T-cell (primary cell): ENCODE measurements around the gene DROSHA. TPM values are rescaled to one million over a fixed set of nuclear protein-coding genes. Genes with fewer than 3 reads are reported as not detected.

Experiments used
- ATAC-seq, 4 experiments: fragments of 200-7000 bp in 3 of 4; fragments of 150-1000 bp in 1 of 4; cut with Tn5 transposase; replicated peaks in 1 of 4; 1 replicate in 3 of 4; 2 replicates in 1 of 4; pipeline ENCODE4 v1.10.0; 2021; ENCODE audit warnings: moderate library complexity in 3 of 4, mild to moderate bottlenecking in 2 of 4, moderate number of reproducible peaks in 1 of 4
- CTCF ChIA-PET, 2 donors: fragments of 300-600 bp; sonication (Branson Sonifier 250); formaldehyde crosslinking; loops; one replicate each; lab custom pipeline; 2022; ENCODE audit warnings: antibody characterized with exemption in 2 of 2; lab: Charles Lee
- POLR2A ChIA-PET, 2 donors: fragments of 300-600 bp; sonication (Branson Sonifier 250); formaldehyde crosslinking; loops; one replicate each; lab custom pipeline; 2022; ENCODE audit warnings: antibody characterized with exemption in 2 of 2; lab: Charles Lee
- DNase-seq, 35 experiments: peaks; one replicate each; pipeline versions ENCODE4 v3.0.0 to v3.0.0-alpha.2; 2013 to 2023
- H3K27ac ChIP-seq: one replicate; pipeline ENCODE4 v1.5.1; 2013; ENCODE audit warnings: low read length
- H3K27me3 ChIP-seq, 2 experiments: replicated peaks in 1 of 2; 1 replicate in 1 of 2; 2 replicates in 1 of 2; pipeline versions ENCODE4 v1.6.1 to v1.7.0; 2013; ENCODE audit warnings: low read length in 1 of 2, mixed read lengths in 1 of 2; ENCODE audit not compliant: control insufficient read depth in 2 of 2, insufficient read depth in 2 of 2; ENCODE audit errors: extremely low read depth in 1 of 2
- H3K36me3 ChIP-seq, 2 donors: 1 replicate in 1 of 2; 2 replicates in 1 of 2; pipeline versions ENCODE4 v1.6.1 to v1.7.0; 2013; ENCODE audit warnings: low read length in 1 of 2; ENCODE audit not compliant: control insufficient read depth in 2 of 2, insufficient read depth in 1 of 2; ENCODE audit errors: extremely low read depth in 1 of 2
- H3K4me1 ChIP-seq, 2 experiments: 1 replicate in 1 of 2; 2 replicates in 1 of 2; pipeline versions ENCODE4 v1.6.1 to v1.7.0; 2013; ENCODE audit warnings: low read length in 2 of 2, mixed read lengths in 1 of 2; ENCODE audit not compliant: insufficient read depth in 2 of 2, control insufficient read depth in 1 of 2; ENCODE audit errors: extremely low read depth in 1 of 2
- H3K4me3 ChIP-seq, 2 donors: 1 replicate in 1 of 2; 2 replicates in 1 of 2; pipeline versions ENCODE4 v1.5.1 to v1.7.0; 2013; ENCODE audit warnings: mild to moderate bottlenecking in 2 of 2, low read length in 1 of 2, moderate library complexity in 1 of 2; ENCODE audit not compliant: control insufficient read depth in 1 of 2; ENCODE audit errors: extremely low read depth in 1 of 2
- H3K9me3 ChIP-seq: 2 replicates; pipeline ENCODE4 v1.7.0; 2013
- H3K27ac Mint-ChIP-seq, 2 donors: one replicate each; pipeline ENCODE4 v1.8.0; 2020 to 2021; ENCODE audit warnings: mild to moderate bottlenecking in 2 of 2, mixed read lengths in 2 of 2
- H3K27me3 Mint-ChIP-seq, 2 donors: one replicate each; pipeline ENCODE4 v1.8.0; 2021 to 2022; ENCODE audit warnings: mixed read lengths in 2 of 2
- H3K36me3 Mint-ChIP-seq: one replicate; pipeline ENCODE4 v1.8.0; 2021; ENCODE audit warnings: mixed read lengths
- H3K4me1 Mint-ChIP-seq, 3 donors: one replicate each; pipeline ENCODE4 v1.8.0; 2020 to 2022; ENCODE audit warnings: mixed read lengths in 3 of 3, mild to moderate bottlenecking in 1 of 3
- H3K4me3 Mint-ChIP-seq, 3 donors: one replicate each; pipeline ENCODE4 v1.8.0; 2020 to 2022; ENCODE audit warnings: mild to moderate bottlenecking in 3 of 3, mixed read lengths in 3 of 3, moderate library complexity in 3 of 3
- H3K9me3 Mint-ChIP-seq, 3 donors: one replicate each; pipeline ENCODE4 v1.8.0; 2020 to 2022; ENCODE audit warnings: mixed read lengths in 3 of 3
- WGBS: methylation state at CpG from one replicate; pipeline ENCODE4 v1.1.5; 2013; ENCODE audit warnings: missing lambda C conversion rate; ENCODE audit not compliant: insufficient coverage; 5-methylcytosine and 5-hydroxymethylcytosine counted together
- total RNA-seq, 35 experiments: library from RNA in 6 of 35; stranded (reverse) in 6 of 35; fragments of 120-200 nt in 1 of 35; gene quantifications; one replicate each; pipeline versions ENCODE4 v1.2.1 to v1.2.4 and lab custom pipeline; 2013 to 2026

The DROSHA gene
- total RNA-seq, 5 donors from 2014 or later (not counting 1 experiment from before 2014, with no cell fraction given), result 42.2 to 82.1 (median 69.6) TPM

DNA sequence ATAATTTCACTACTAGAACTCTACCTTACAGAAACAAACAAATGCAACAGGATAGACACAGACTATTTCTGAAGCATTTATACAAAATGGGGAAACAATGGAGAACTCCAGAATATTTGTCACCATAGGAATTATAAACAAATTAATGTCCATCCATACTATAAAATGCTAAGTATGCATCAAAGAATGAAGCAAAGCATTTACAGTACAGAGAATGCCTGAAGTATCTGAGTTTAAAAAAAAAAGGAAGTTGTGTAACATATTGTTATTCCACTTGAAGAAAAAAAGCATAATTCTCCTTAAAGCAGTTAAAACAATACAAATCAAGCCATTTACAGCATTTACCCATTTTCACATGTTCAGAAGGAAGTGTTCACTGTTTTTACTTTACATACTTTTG lies 53.0 kb downstream of the DROSHA start:
- no peaks in the 10 kb centered on the region for H3K27me3 Mint-ChIP-seq
- no peaks in the 10 kb centered on the region for H3K9me3 ChIP-seq
- H3K4me1 ChIP-seq, result no peaks in the 10 kb centered on the region
- no peak overlapping the region for H3K4me3 ChIP-seq
- ChIA-PET POLR2A (no interaction called here), CTCF (no interaction called here)
- no peak overlapping the region for H3K4me3 Mint-ChIP-seq
- no peaks in the 10 kb centered on the region for H3K9me3 Mint-ChIP-seq
- no peak for DNase-seq
- H3K36me3 ChIP-seq, result peaks cover 6 to 26% of the 10 kb centered on the region in 2 donors
- H3K27me3 ChIP-seq, result no peaks in the 10 kb centered on the region
- H3K4me1 Mint-ChIP-seq, result no peaks in the 10 kb centered on the region
- ATAC-seq, result no peak
- no peak overlapping the region for H3K27ac Mint-ChIP-seq
- no peak overlapping the region for H3K27ac ChIP-seq
- H3K36me3 Mint-ChIP-seq, result peaks cover 62% of the 10 kb centered on the region

DNA sequence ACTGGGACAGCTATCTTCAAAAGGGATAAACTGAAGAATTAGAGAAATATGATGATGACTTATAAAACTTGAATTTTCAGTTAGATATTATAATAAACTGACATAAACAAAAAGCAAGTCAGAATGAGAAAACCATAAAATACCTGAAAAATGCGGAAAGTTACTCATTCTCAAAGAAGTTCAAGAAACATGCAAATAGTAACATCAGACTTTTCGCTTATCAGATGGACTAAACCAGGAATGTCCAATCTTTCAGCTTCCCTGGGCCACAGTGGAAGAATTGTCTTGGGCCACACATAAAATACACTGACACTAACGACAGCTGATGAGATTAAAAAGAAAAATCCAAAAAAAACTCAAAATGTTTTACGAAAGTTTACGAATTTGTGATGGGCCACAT lies 53.9 kb downstream of the DROSHA start:
- CTCF ChIA-PET, result no interaction called here
- H3K36me3 Mint-ChIP-seq, result peaks cover 61% of the 10 kb centered on the region

GRCh38 chr5:31477516-31477915 lies 54.4 kb downstream of the DROSHA start:
- ChIA-PET POLR2A (no interaction called here), CTCF (no interaction called here)
- H3K9me3 Mint-ChIP-seq, result no peaks in the 10 kb centered on the region
- no CpG with 5 or more reads among the region's 2 CpGs for WGBS
- H3K27me3 Mint-ChIP-seq, result no peaks in the 10 kb centered on the region
- H3K27ac Mint-ChIP-seq, result no peak overlapping the region
- no peaks in the 10 kb centered on the region for H3K27me3 ChIP-seq
- H3K4me3 ChIP-seq, result no peak overlapping the region
- no peak overlapping the region for H3K27ac ChIP-seq
- H3K4me1 ChIP-seq, result no peaks in the 10 kb centered on the region
- DNase-seq, result no peak
- H3K36me3 Mint-ChIP-seq, result peaks cover 65% of the 10 kb centered on the region
- no peak for ATAC-seq
- H3K4me3 Mint-ChIP-seq, result no peak overlapping the region
- no peaks in the 10 kb centered on the region for H3K4me1 Mint-ChIP-seq
- peaks cover 6 to 21% of the 10 kb centered on the region in 2 donors for H3K36me3 ChIP-seq
- no peaks in the 10 kb centered on the region for H3K9me3 ChIP-seq

More for the DNA sequence above, 53.9 kb downstream of the DROSHA start:
- Histone ChIP-seq H3K27me3 (no peaks in the 10 kb centered on the region), H3K4me1 (no peaks in the 10 kb centered on the region), H3K36me3 (peaks cover 6 to 22% of the 10 kb centered on the region in 2 donors), H3K4me3 (no peak overlapping the region), H3K9me3 (no peaks in the 10 kb centered on the region), H3K27ac (no peak overlapping the region)
- Mint-ChIP-seq H3K27me3 (no peaks in the 10 kb centered on the region), H3K4me3 (no peak overlapping the region), H3K4me1 (no peaks in the 10 kb centered on the region), H3K9me3 (no peaks in the 10 kb centered on the region), H3K27ac (no peak overlapping the region)
- WGBS, result 96% methylated on average over 4 of the region's 5 CpGs
- no peak for ATAC-seq
- POLR2A ChIA-PET, result no interaction called here
- no peak for DNase-seq

GRCh38 chr5:31476738-31477141 lies 55.2 kb downstream of the DROSHA start:
- WGBS, result 100% methylated on average over 3 of the region's 4 CpGs
- Mint-ChIP-seq H3K27me3 (no peaks in the 10 kb centered on the region), H3K36me3 (peaks cover 62% of the 10 kb centered on the region), H3K27ac (no peak overlapping the region), H3K4me3 (no peak overlapping the region), H3K9me3 (no peaks in the 10 kb centered on the region), H3K4me1 (no peaks in the 10 kb centered on the region)
- Histone ChIP-seq H3K9me3 (no peaks in the 10 kb centered on the region), H3K4me1 (no peaks in the 10 kb centered on the region), H3K4me3 (no peak overlapping the region), H3K27ac (no peak overlapping the region), H3K27me3 (no peaks in the 10 kb centered on the region), H3K36me3 (peaks cover 0 to 19% of the 10 kb centered on the region in 2 donors)
- POLR2A ChIA-PET, result no interaction called here
- ATAC-seq (no peak), DNase-seq (no peak)
- CTCF ChIA-PET, result interaction anchor here in 1 of 2 donors (0.6 kb wide), 1 partner anchor 121 kb away, joined by 3 read pairs; no protein-coding TSS in a partner anchor

GRCh38 chr5:31471916-31472315 lies 60.0 kb downstream of the DROSHA start:
- no peaks in the 10 kb centered on the region for H3K9me3 Mint-ChIP-seq
- no peaks in the 10 kb centered on the region for H3K4me1 Mint-ChIP-seq
- DNase-seq, result no peak
- ChIA-PET POLR2A (no interaction called here), CTCF (no interaction called here)
- H3K4me3 Mint-ChIP-seq, result no peak overlapping the region
- no CpG with 5 or more reads among the region's 1 CpG for WGBS
- no peak for ATAC-seq
- Histone ChIP-seq H3K36me3 (peaks cover 0 to 28% of the 10 kb centered on the region in 2 donors), H3K27ac (no peak overlapping the region), H3K27me3 (no peaks in the 10 kb centered on the region), H3K4me3 (no peak overlapping the region), H3K9me3 (no peaks in the 10 kb centered on the region), H3K4me1 (no peaks in the 10 kb centered on the region)
- peaks cover 68% of the 10 kb centered on the region for H3K36me3 Mint-ChIP-seq
- H3K27me3 Mint-ChIP-seq, result no peaks in the 10 kb centered on the region
- no peak overlapping the region for H3K27ac Mint-ChIP-seq

DNA sequence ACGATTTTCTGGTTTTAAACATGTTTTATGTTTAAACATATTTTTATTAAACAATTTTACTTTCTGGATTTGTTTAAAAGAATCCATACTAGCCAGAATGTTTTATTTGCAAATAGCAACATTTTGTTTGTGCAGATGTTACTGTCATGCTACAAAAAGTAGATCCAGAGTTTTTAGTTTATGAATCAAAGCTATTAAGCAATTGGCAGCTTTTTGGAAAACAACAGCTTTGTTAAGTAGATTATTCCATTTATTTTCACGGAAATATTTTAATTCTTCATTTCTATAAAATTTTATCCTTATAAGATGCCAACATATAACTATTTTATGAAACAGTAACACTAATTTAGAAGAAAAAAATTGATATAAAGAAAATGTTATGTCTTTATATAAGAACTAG lies 60.9 kb downstream of the DROSHA start:
- Histone ChIP-seq H3K9me3 (peaks cover under 1% of the 10 kb centered on the region), H3K36me3 (peaks cover 0 to 37% of the 10 kb centered on the region in 2 donors), H3K4me1 (no peaks in the 10 kb centered on the region), H3K4me3 (no peak overlapping the region), H3K27me3 (no peaks in the 10 kb centered on the region), H3K27ac (no peak overlapping the region)
- ATAC-seq, result no peak
- Mint-ChIP-seq H3K4me3 (no peak overlapping the region), H3K36me3 (peaks cover 71% of the 10 kb centered on the region), H3K9me3 (peaks cover 0 to 2% (median 0%) of the 10 kb centered on the region in 3 donors), H3K4me1 (no peaks in the 10 kb centered on the region), H3K27me3 (no peaks in the 10 kb centered on the region), H3K27ac (no peak overlapping the region)
- ChIA-PET CTCF (no interaction called here), POLR2A (no interaction called here)
- no peak for DNase-seq
- no CpG with 5 or more reads among the region's 2 CpGs for WGBS

GRCh38 chr5:31470608-31471007 lies 61.3 kb downstream of the DROSHA start:
- Mint-ChIP-seq H3K4me1 (no peaks in the 10 kb centered on the region), H3K27ac (no peak overlapping the region), H3K27me3 (no peaks in the 10 kb centered on the region), H3K4me3 (no peak overlapping the region), H3K36me3 (peaks cover 71% of the 10 kb centered on the region), H3K9me3 (peaks cover 0 to 4% (median 0%) of the 10 kb centered on the region in 3 donors)
- DNase-seq (no peak), ATAC-seq (no peak)
- CTCF ChIA-PET, result no interaction called here
- POLR2A ChIA-PET, result no interaction called here
- Histone ChIP-seq H3K36me3 (peaks cover 1 to 38% of the 10 kb centered on the region in 2 donors), H3K27me3 (no peaks in the 10 kb centered on the region), H3K27ac (no peak overlapping the region), H3K4me3 (no peak overlapping the region), H3K4me1 (no peaks in the 10 kb centered on the region), H3K9me3 (peaks cover 3% of the 10 kb centered on the region)
- WGBS, result no CpG with 5 or more reads among the region's 5 CpGs
